Amniotic stem cell (primary cell): ENCODE measurements around the gene UMOD.

Experiments used
- DNase-seq: peaks from one replicate; lab custom pipeline; 2025; lab: John Stamatoyannopoulos, UW

UMOD gene

GRCh38 chr16:20352615-20353014, at the start of gene UMOD:
Gene UMOD, minus strand, starts transcription at chr16:20352715. Its CDS starts 1,978 bp downstream, at chr16:20350737.
- DNase-seq, result no peak

- no peak for DNase-seq
These were observed 49.0 kb upstream of the UMOD start for GRCh38 chr16:20401475-20402016.

GRCh38 chr16:20401066-20401465, 48.6 kb upstream of the UMOD start:
- DNase-seq, result no peak

GRCh38 chr16:20399185-20399584, 46.7 kb upstream of the UMOD start:
- no peak for DNase-seq

GRCh38 chr16:20398603-20399002, 46.1 kb upstream of the UMOD start:
- no peak for DNase-seq

GRCh38 chr16:20397468-20398074, 45.1 kb upstream of the UMOD start:
- DNase-seq, result no peak

- no peak for DNase-seq
These were observed 44.4 kb upstream of the UMOD start for GRCh38 chr16:20396846-20397467.

- no peak for DNase-seq
These were observed 43.4 kb upstream of the UMOD start for GRCh38 chr16:20395946-20396345.

GRCh38 chr16:20393801-20394577, 41.5 kb upstream of the UMOD start:
- no peak for DNase-seq

GRCh38 chr16:20391045-20391444, 38.5 kb upstream of the UMOD start:
- no peak for DNase-seq

- DNase-seq, result no peak
These were observed 36.3 kb upstream of the UMOD start for GRCh38 chr16:20388854-20389253.

- no peak for DNase-seq
These were observed 35.5 kb upstream of the UMOD start for GRCh38 chr16:20387978-20388377.

GRCh38 chr16:20385844-20386832, 33.6 kb upstream of the UMOD start:
- DNase-seq, result peak; percentile 40

GRCh38 chr16:20383106-20384029, 30.9 kb upstream of the UMOD start:
- peak; percentile 8 for DNase-seq

- DNase-seq, result no peak
These were observed 29.9 kb upstream of the UMOD start for GRCh38 chr16:20382202-20382948.

- DNase-seq, result no peak
These were observed 28.3 kb upstream of the UMOD start for GRCh38 chr16:20380782-20381181.

- DNase-seq, result no peak
These were observed 24.7 kb upstream of the UMOD start for GRCh38 chr16:20377181-20377580.

- no peak for DNase-seq
These were observed 20.2 kb upstream of the UMOD start for GRCh38 chr16:20372701-20373100.

- no peak for DNase-seq
These were observed 17.0 kb upstream of the UMOD start for GRCh38 chr16:20369452-20370054.
